Left ventricle myocardium inferior (tissue), 1 donor: ENCODE measurements around the gene CHRNA1. TPM values are rescaled to one million over a fixed set of nuclear protein-coding genes. Genes with fewer than 3 reads are reported as not detected.

ENCODE experiments used
- DNase-seq: peaks from one replicate; pipeline ENCODE4 v3.0.0-alpha.2; 2020
- H3K27ac ChIP-seq: fragments of 200-600 bp; replicated peaks from 2 replicates; pipeline ENCODE4 v1.8.0; 2021
- H3K27me3 ChIP-seq: fragments of 200-600 bp; 2 replicates; pipeline ENCODE4 v1.8.0; 2021; ENCODE audit warnings: low read depth
- H3K36me3 ChIP-seq: fragments of 200-600 bp; 2 replicates; pipeline ENCODE4 v1.8.0; 2021
- H3K4me1 ChIP-seq: fragments of 200-600 bp; 2 replicates; pipeline ENCODE4 v1.8.0; 2021
- H3K4me3 ChIP-seq: fragments of 200-600 bp; 2 replicates; pipeline ENCODE4 v1.8.0; 2021; ENCODE audit warnings: mild to moderate bottlenecking, moderate library complexity
- H3K9me3 ChIP-seq: fragments of 200-600 bp; replicated peaks from 2 replicates; pipeline ENCODE4 v1.8.0; 2021
- CTCF ChIP-seq: fragments of 200-600 bp; IDR thresholded peaks from 2 replicates; pipeline ENCODE4 v1.8.0; 2021; ENCODE audit warnings: antibody characterized with exemption, mild to moderate bottlenecking, borderline replicate concordance
- intact Hi-C: fragments of 100-400 bp; cut with micrococcal nuclease; formaldehyde crosslinking; loops from one replicate; pipeline ENCODE4 v1.11.0; 2022
- total RNA-seq: library from RNA; stranded (reverse); fragmentation: NEBNext Ultra II Directional; extraction: Animal tissue kit (Norgen Biotek cat#: 25700); gene quantifications from one replicate; pipeline ENCODE4 v1.2.1, GENCODE V29; 2021
- donor health status: DM: no; HTN: yes; CAD: no; lungs with severe emphysema.

The CHRNA1 gene
- total RNA-seq, 1 donor from 2014 or later: 0.33 TPM

GRCh38 chr2:174768557-174768956, 4.3 kb upstream of the CHRNA1 start:
- Histone ChIP-seq H3K4me1 (peaks cover 14% of the 10 kb centered on the region), H3K36me3 (no peaks in the 10 kb centered on the region), H3K27ac (no peak overlapping the region), H3K27me3 (no peaks in the 10 kb centered on the region), H3K9me3 (no peaks in the 10 kb centered on the region), H3K4me3 (no peak overlapping the region)
- no peak for TF ChIP-seq CTCF
- DNase-seq: no peak
- intact Hi-C loops: no loop called here

- Histone ChIP-seq H3K36me3 (no peaks in the 10 kb centered on the region), H3K4me3 (no peak overlapping the region), H3K27me3 (no peaks in the 10 kb centered on the region), H3K4me1 (peaks cover 20% of the 10 kb centered on the region), H3K27ac (no peak overlapping the region), H3K9me3 (no peaks in the 10 kb centered on the region)
- intact Hi-C loops: no loop called here
- TF ChIP-seq CTCF: no peak
- DNase-seq: no peak
These were observed 2.0 kb upstream of the CHRNA1 start for GRCh38 chr2:174766271-174766670.

GRCh38 chr2:174765576-174765975, 1.3 kb upstream of the CHRNA1 start:
- Histone ChIP-seq H3K4me1 (peaks cover 20% of the 10 kb centered on the region), H3K9me3 (no peaks in the 10 kb centered on the region), H3K27ac (no peak overlapping the region), H3K27me3 (no peaks in the 10 kb centered on the region), H3K36me3 (no peaks in the 10 kb centered on the region), H3K4me3 (no peak overlapping the region)
- intact Hi-C loops: no loop called here
- no peak for TF ChIP-seq CTCF
- DNase-seq: no peak

GRCh38 chr2:174763780-174764179, 492 bp downstream of the CHRNA1 start:
- H3K36me3 ChIP-seq: no peaks in the 10 kb centered on the region
- H3K27ac ChIP-seq: no peak overlapping the region
- no peaks in the 10 kb centered on the region for H3K9me3 ChIP-seq
- H3K4me3 ChIP-seq: no peak overlapping the region
- intact Hi-C loops: no loop called here
- no peaks in the 10 kb centered on the region for H3K27me3 ChIP-seq
- H3K4me1 ChIP-seq: peaks cover 20% of the 10 kb centered on the region
- no peak for DNase-seq
- no peak for TF ChIP-seq CTCF

GRCh38 chr2:174762464-174762863, 1.8 kb downstream of the CHRNA1 start:
- DNase-seq: no peak
- no peaks in the 10 kb centered on the region for H3K36me3 ChIP-seq
- H3K27ac ChIP-seq: no peak overlapping the region
- TF ChIP-seq CTCF: no peak
- no peaks in the 10 kb centered on the region for H3K9me3 ChIP-seq
- H3K27me3 ChIP-seq: no peaks in the 10 kb centered on the region
- H3K4me3 ChIP-seq: no peak overlapping the region
- intact Hi-C loops: no loop called here
- H3K4me1 ChIP-seq: peaks cover 20% of the 10 kb centered on the region

GRCh38 chr2:174761837-174762236, 2.4 kb downstream of the CHRNA1 start:
- H3K36me3 ChIP-seq: no peaks in the 10 kb centered on the region
- no peaks in the 10 kb centered on the region for H3K27me3 ChIP-seq
- H3K4me3 ChIP-seq: no peak overlapping the region
- no peak for TF ChIP-seq CTCF
- no peak for DNase-seq
- H3K4me1 ChIP-seq: peaks cover 20% of the 10 kb centered on the region
- no peaks in the 10 kb centered on the region for H3K9me3 ChIP-seq
- intact Hi-C loops: no loop called here
- H3K27ac ChIP-seq: no peak overlapping the region
